Measurements from ENCODE around the gene ZNF837. TPM values are rescaled to one million over a fixed set of nuclear protein-coding genes. Genes with fewer than 3 reads are reported as not detected.
"Not testable (repeated sequence)": the region's sequence is repeated elsewhere in the genome, so short reads cannot be mapped to it uniquely, and the experiment has no call there.

Gene ZNF837
- total RNA-seq, 1 donor from 2014 or later, result 1.6 TPM

- DNase-seq (ENCODE audit: low read depth in 2 of 2), result no peak
Measured at GRCh38 chr19:58351558-58351878, 29.3 kb downstream of the ZNF837 start.

DNA sequence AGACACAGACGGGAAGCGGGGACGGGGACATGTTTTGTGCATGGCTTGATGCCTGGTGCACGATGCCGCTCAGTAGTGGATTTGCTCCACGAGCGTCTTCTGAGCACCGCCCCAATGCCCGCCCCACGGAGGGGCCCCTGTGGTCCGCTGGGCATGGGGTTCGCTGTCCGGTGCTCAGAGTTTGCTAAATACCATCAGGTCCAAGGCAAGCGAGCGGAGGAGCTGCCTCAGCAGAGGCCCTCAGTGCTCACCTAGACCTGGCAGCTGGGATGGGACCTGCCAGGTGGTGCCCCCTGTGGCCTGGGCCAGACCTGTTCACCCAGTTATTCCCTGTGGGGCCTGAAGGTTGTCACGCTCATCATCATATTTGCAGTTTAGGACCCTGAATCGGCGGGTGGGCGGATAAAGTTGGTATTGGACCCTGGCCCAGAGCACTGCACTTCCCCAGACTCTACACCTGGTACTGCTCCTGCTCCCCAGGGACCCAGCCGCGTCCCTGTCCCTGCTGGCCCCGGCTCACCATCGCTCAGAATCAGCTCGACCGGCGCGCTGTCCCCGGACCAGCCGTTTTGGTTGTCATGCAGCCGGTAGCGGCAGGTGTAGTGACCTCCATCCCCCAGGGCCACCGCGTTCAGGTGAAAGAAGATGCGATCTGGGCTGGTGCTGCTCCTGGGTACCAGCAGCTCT, 29.8 kb downstream of the ZNF837 start:
- DNase-seq (ENCODE audit: low read depth in 2 of 2), result no peak

DNA sequence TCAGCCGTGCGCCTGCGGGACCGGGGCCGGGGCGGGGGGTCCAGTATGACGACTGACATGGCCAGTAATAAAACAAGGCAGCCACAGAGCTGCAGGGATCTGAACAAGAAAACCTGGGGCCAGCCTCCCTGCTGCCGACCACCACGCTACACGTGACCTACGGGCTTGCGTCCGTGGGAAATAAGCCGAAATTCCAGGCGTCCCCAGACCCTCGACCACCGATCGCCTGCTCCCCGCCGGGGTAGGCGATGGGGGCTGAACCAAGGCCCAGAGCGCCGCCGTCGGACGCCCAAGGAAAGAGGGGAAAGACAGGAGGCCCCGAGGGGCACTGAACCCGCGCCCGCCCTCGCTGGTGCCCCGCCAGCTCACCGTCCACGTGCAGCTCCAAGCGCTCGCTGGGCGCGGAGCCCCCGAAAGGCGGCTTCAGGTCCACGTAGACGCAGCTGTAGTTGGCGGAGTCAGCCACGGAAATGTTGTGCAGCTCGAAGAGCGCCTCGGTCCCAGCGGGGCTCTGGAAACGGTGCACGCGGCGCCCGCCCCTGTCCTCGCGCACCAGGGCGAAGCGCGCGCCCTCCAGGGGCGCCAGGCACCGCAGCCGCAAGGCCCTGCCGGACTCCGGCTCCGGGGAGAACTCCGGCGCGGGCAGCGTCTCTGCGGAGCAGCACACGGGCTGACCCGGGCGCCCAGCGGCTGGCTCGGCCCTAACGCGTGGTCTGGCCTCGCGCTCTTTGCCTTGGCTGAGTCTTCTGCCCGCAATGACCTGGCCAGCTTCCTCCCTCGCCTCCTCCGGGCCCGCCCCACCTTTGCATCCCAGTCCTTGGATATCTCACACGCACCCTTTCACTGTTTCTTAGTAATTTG, 30.6 kb downstream of the ZNF837 start:
- DNase-seq (ENCODE audit: low read depth in 2 of 2), result peak; percentile 25 to 33

DNA sequence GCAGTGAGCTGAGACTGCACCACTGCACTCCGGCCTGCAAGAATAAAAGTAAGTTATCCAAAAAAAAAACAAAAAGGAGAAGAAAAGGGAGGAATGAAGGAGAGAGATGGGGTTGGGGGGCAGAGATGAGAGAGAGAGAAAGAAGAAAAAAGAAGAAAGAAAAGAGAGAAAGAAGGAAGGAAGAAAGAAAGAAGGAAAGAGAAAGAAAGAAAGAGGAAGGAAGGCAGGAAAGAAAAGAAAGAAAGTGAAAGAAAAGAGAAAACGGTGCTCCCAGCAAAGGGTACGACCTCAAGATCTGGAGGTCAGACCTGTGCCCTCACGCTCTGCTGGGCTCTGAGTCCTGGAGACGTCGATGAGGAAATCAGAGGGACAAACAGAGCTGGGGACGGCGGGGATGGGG, 31.2 kb downstream of the ZNF837 start:
- no peak for DNase-seq (ENCODE audit: low read depth in 2 of 2)

GRCh38 chr19:58348080-58348479, 32.8 kb downstream of the ZNF837 start:
- not testable (repeated sequence) for DNase-seq (ENCODE audit: low read depth in 2 of 2)

- DNase-seq (ENCODE audit: low read depth in 2 of 2), result peak; percentile 33 to 59
Measured at GRCh38 chr19:58346961-58347929, 33.6 kb downstream of the ZNF837 start.

- DNase-seq (ENCODE audit: low read depth in 2 of 2), result no peak
Measured at GRCh38 chr19:58345558-58345957, 35.3 kb downstream of the ZNF837 start.

DNA sequence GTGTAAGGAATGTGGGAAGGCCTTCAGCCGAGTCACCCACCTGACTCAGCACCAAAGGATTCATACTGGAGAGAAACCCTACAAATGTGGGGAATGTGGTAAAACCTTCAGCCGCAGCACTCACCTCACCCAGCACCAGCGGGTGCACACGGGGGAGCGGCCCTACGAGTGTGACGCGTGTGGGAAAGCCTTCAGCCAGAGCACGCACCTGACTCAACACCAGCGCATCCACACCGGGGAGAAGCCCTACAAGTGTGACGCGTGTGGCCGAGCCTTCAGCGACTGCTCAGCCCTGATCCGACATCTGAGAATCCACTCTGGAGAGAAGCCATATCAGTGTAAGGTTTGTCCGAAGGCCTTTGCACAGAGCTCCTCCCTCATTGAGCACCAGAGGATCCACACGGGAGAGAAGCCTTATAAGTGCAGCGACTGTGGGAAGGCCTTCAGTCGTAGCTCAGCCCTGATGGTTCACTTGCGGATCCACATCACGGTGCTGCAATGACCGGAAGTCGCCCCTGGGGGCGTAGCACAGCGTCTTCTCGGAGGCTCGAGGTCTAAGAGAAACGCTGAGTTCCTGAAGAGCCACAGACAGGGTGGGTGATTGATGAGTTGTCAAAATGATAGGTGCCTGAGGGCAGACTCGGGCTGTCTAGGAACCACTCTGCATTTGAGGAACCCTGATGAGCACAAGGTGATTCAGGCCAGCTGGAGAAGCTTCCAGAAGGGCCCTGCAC, 41.8 kb downstream of the ZNF837 start:
- no peak for DNase-seq (ENCODE audit: low read depth in 2 of 2)

GRCh38 chr19:58338336-58338735, 42.5 kb downstream of the ZNF837 start:
- no peak for DNase-seq (ENCODE audit: low read depth in 2 of 2)

GRCh38 chr19:58336820-58337219, 44.0 kb downstream of the ZNF837 start:
- DNase-seq (ENCODE audit: low read depth in 2 of 2), result no peak

GRCh38 chr19:58336216-58336615, 44.6 kb downstream of the ZNF837 start:
- no peak for DNase-seq (ENCODE audit: low read depth in 2 of 2)

DNA sequence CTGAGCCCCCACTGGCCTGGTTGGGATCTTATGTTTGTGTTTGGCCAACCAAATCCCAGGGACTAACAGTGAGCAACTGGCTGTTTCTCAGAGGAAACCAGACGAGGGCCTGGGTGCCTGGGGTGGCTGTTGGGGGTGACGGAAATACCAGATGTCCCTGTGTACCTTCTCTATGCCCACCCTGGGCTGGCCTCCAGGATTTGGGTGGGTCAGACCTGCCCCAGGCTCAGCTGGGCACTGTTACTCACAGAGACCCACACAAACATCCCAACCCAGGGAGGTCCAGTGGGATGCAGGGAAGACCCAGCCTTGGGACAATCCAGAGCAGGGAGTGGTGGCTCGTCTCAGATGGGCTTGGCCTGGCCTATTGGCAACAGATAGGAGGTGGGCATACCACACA, 45.2 kb downstream of the ZNF837 start:
- DNase-seq (ENCODE audit: low read depth in 2 of 2), result no peak

GRCh38 chr19:58334691-58335249, 46.1 kb downstream of the ZNF837 start:
- DNase-seq (ENCODE audit: low read depth in 2 of 2), result no peak

DNA sequence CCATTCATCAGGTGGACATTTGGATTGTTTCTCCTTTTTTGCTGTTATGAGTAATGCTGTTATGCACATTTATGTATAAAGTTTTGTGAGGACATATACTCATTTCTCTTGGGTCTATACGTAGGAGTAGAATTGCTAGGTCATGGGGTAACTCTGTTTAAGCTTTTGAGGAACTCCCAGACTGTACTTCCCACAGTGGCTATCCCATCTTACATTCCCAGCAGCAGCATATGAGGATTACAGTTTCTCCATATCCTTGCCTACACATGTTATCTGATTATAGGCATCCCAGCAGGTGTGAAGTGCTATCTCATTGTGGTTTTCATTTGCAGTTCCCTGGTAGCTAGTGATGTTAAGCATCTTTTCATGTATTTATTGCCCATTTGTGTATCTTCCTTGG, 48.1 kb downstream of the ZNF837 start:
- no peak for DNase-seq (ENCODE audit: low read depth in 2 of 2)

GRCh38 chr19:58330458-58330857, 50.4 kb downstream of the ZNF837 start:
- peak; percentile 64 to 79 for DNase-seq (ENCODE audit: low read depth in 2 of 2)

- no peak for DNase-seq (ENCODE audit: low read depth in 2 of 2)
Measured at GRCh38 chr19:58328999-58329398, 51.8 kb downstream of the ZNF837 start.

DNA sequence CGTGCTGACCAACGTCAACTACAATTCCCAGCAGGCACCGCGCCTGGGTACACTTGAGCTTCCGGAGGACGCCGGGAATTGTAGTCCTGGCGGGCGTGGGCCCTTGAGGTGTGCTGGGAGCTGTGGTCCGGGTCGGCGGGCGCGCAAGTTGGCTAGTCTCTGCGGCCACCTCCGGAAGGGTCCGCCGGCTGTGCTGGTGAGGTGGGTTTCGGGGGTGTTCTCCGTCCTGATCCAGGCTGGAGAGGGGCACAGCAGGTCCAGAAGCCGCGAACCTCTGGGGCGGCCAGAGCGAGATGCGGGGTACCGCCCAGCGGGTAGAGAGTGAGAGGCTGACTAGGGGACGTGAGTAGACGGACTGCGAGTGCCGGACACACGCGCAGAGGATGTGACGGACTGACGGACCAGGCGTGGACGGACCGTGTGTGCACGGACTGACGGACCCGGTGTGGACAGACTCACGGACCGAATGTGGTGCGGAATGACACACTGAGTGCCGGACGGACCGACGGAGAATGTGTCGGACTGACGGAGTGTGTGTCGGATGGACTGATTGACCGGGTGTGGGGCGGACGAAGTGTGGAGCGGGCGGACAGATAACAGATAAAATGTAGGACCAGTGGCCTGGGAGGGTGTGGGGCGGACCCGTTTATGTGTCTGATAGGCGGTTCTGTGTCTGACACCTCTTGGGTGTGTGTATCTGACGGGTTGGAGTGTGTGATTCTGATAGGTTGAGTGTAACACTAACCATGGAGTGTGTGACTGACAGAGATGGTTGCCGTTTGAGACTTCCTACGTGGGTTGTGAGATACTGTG, 53.7 kb downstream of the ZNF837 start, which contains the start of gene ZSCAN22:
ZSCAN22 (plus strand) TSS at position 81 of the 813 bp plus-strand sequence. CDS start 7,809 bp downstream, outside the sequence.
- peak; percentile 98 for DNase-seq (ENCODE audit: low read depth in 2 of 2)

GRCh38 chr19:58326501-58326913, 54.3 kb downstream of the ZNF837 start:
- no peak for DNase-seq (ENCODE audit: low read depth in 2 of 2)

GRCh38 chr19:58325311-58326022, 55.4 kb downstream of the ZNF837 start:
- DNase-seq (ENCODE audit: low read depth in 2 of 2), result peak in 1 of 2 donors; percentile 28
